Suppressor macrophage treated with lipopolysaccharide for 1 hour (primary cell): ENCODE measurements around the gene PRPF6.
"Not testable (repeated sequence)": the region's sequence is repeated elsewhere in the genome, so short reads cannot be mapped to it uniquely, and the experiment has no call there.

Experiments
- DNase-seq, 3 donors: peaks; one replicate each; pipeline ENCODE4 v3.0.0-alpha.2; 2020 to 2022

The PRPF6 gene

GRCh38 chr20:63960654-63961621 is 20.0 kb upstream of the PRPF6 start:
- not testable (repeated sequence) for DNase-seq

GRCh38 chr20:63961664-63962425 is 19.1 kb upstream of the PRPF6 start:
- DNase-seq = no peak

- DNase-seq = no peak
These were observed 18.2 kb upstream of the PRPF6 start for GRCh38 chr20:63962426-63963347.

GRCh38 chr20:63963348-63963741 is 17.6 kb upstream of the PRPF6 start:
- no peak for DNase-seq

- no peak for DNase-seq
These were observed 17.1 kb upstream of the PRPF6 start for GRCh38 chr20:63963784-63964301.

GRCh38 chr20:63964412-63964811 is 16.5 kb upstream of the PRPF6 start:
- DNase-seq = no peak

- DNase-seq = no peak
These were observed 14.6 kb upstream of the PRPF6 start for GRCh38 chr20:63966172-63966943.

GRCh38 chr20:63966944-63967322 is 14.0 kb upstream of the PRPF6 start:
- no peak for DNase-seq

- DNase-seq = no peak
These were observed 13.4 kb upstream of the PRPF6 start for GRCh38 chr20:63967330-63968135.

GRCh38 chr20:63968136-63968927 is 12.6 kb upstream of the PRPF6 start:
- DNase-seq = no peak

- DNase-seq = no peak
These were observed 11.8 kb upstream of the PRPF6 start for GRCh38 chr20:63968928-63969760.

- peak in 2 of 3 donors; percentile 67 to 81 for DNase-seq
These were observed 10.9 kb upstream of the PRPF6 start, which contains the start of gene ZNF512B for GRCh38 chr20:63969838-63970713. TSS of gene ZNF512B (minus strand) at chr20:63969930. CDS start at chr20:63967950, 1,980 bp downstream.

GRCh38 chr20:63970714-63971431 is 10.1 kb upstream of the PRPF6 start:
- DNase-seq = no peak

- not testable (repeated sequence) for DNase-seq
These were observed 9.0 kb upstream of the PRPF6 start for GRCh38 chr20:63971960-63972311.

- DNase-seq = no peak
These were observed 8.4 kb upstream of the PRPF6 start for GRCh38 chr20:63972312-63973159.

- no peak for DNase-seq
These were observed 7.8 kb upstream of the PRPF6 start for GRCh38 chr20:63973160-63973479.
